A549 (cell line): Measurements from ENCODE around the gene MXRA7. TPM values are rescaled to one million over a fixed set of nuclear protein-coding genes. Genes with fewer than 3 reads are reported as not detected.

ENCODE experiments used
- ATAC-seq, 2 experiments: fragments of 200-7000 bp in 1 of 2; fragments of >200 bp in 1 of 2; cut with Nextera tagmentation in 1 of 2; cut with Tn5 transposase in 1 of 2; 3 replicates each; pipeline versions ENCODE4 v1.8.0 to v1.9.1; 2018 to 2020; ENCODE audit warnings: mild to moderate bottlenecking in 1 of 2, moderate library complexity in 1 of 2
- CTCF ChIA-PET: fragments of 300-600 bp; sonication (Branson Sonifier 250); formaldehyde crosslinking; extraction: SDS; loops from one replicate; lab custom pipeline; 2021; ENCODE audit warnings: antibody characterized with exemption, inconsistent platforms; lab: Yijun Ruan, JAX
- POLR2A ChIA-PET: fragments of 350-600 bp; formaldehyde crosslinking; extraction: SDS; loops from one replicate; lab custom pipeline; 2021; ENCODE audit warnings: antibody characterized with exemption, inconsistent platforms; lab: Yijun Ruan, JAX
- DNase-seq, 2 experiments: peaks; one replicate each; pipeline versions ENCODE4 v3.0.0 to v3.0.0-alpha.2; 2011 to 2016; ENCODE audit warnings: low read depth in 1 of 2, low spot score in 1 of 2
- FAIRE-seq: peaks from 2 replicates; lab custom pipeline; 2011; peaks lifted over from hg19 to GRCh38; lab: Jason Lieb, UNC
- H3K27ac ChIP-seq, 2 experiments: fragments of >200 bp; sonication (Bioruptor Twin); formaldehyde crosslinking; 3 replicates each; pipeline ENCODE4 v1.5.1; 2016 to 2017
- H3K4me1 ChIP-seq: fragments of >200 bp; sonication (Bioruptor Twin); formaldehyde crosslinking; 3 replicates; pipeline ENCODE4 v1.6.1; 2016
- H3K4me2 ChIP-seq: fragments of >200 bp; sonication (Bioruptor Twin); formaldehyde crosslinking; 3 replicates; pipeline ENCODE4 v1.6.1; 2016
- H3K4me3 ChIP-seq: fragments of >200 bp; sonication (Bioruptor Twin); formaldehyde crosslinking; 3 replicates; pipeline ENCODE4 v1.5.1; 2016
- H3K9me3 ChIP-seq: fragments of >200 bp; sonication (Bioruptor Twin); formaldehyde crosslinking; 3 replicates; pipeline ENCODE4 v1.6.1; 2016
- BHLHE40 ChIP-seq: IDR thresholded peaks from 2 replicates; pipeline ENCODE4 v1.6.1; 2012; ENCODE audit warnings: low read depth, low read length, inconsistent platforms
- CEBPB ChIP-seq, 2 experiments: fragments of >200 bp in 1 of 2; sonication (Bioruptor Twin) in 1 of 2; formaldehyde crosslinking in 1 of 2; IDR thresholded peaks; 2 replicates each; pipeline ENCODE4 v1.6.1; 2012 to 2016
- CHD2 ChIP-seq: fragments of 150-350 bp; IDR thresholded peaks from 2 replicates; pipeline ENCODE4 v1.6.1; 2014; ENCODE audit warnings: low read length; ENCODE audit not compliant: partially characterized antibody
- EP300 ChIP-seq, 2 experiments: fragments of >200 bp; sonication (Bioruptor Twin); formaldehyde crosslinking; IDR thresholded peaks; 2 replicates in 1 of 2; 3 replicates in 1 of 2; pipeline ENCODE4 v1.6.1; 2016 to 2017
- FOSL2 ChIP-seq, 2 experiments: fragments of 450-650 bp in 1 of 2; fragments of >200 bp in 1 of 2; sonication (Bioruptor Twin) in 1 of 2; formaldehyde crosslinking; IDR thresholded peaks; 2 replicates each; pipeline versions ENCODE4 v1.5.0 to v1.6.1; 2016 to 2020; ENCODE audit warnings: mild to moderate bottlenecking in 1 of 2, moderate library complexity in 1 of 2
- HOXB13 ChIP-seq: fragments of 250-450 bp; sonication (Bioruptor Pico); IDR thresholded peaks from 2 replicates; pipeline ENCODE4 v1.5.0; 2020; ENCODE audit warnings: low read depth, mild to moderate bottlenecking, moderate library complexity
- JUN ChIP-seq, 2 experiments: fragments of >200 bp; sonication (Bioruptor Twin); formaldehyde crosslinking; IDR thresholded peaks; 2 replicates in 1 of 2; 3 replicates in 1 of 2; pipeline ENCODE4 v1.6.1; 2016 to 2017
- KDM1A ChIP-seq: fragments of 200-600 bp; sonication (generic); IDR thresholded peaks from 2 replicates; pipeline ENCODE4 v1.6.1; 2016; ENCODE audit warnings: low read depth, mild to moderate bottlenecking
- KDM5A ChIP-seq: fragments of 200-600 bp; sonication (generic); IDR thresholded peaks from 2 replicates; pipeline ENCODE4 v1.6.1; 2016; ENCODE audit warnings: antibody characterized with exemption, mild to moderate bottlenecking
- MAFK ChIP-seq: fragments of 450-650 bp; IDR thresholded peaks from 2 replicates; pipeline ENCODE4 v1.6.1; 2014; ENCODE audit not compliant: partially characterized antibody
- NPAS2 ChIP-seq: fragments of 250-450 bp; sonication (Bioruptor Pico); IDR thresholded peaks from 2 replicates; pipeline ENCODE4 v1.8.0; 2022; ENCODE audit warnings: mild to moderate bottlenecking, moderate library complexity, borderline replicate concordance
- POLR2AphosphoS2 ChIP-seq: conservative IDR thresholded peaks from 2 replicates; pipeline ENCODE4 v1.6.1; 2012; ENCODE audit warnings: low read length, improper control_type of control experiment, inconsistent platforms
- RAD21 ChIP-seq, 2 experiments: fragments of >200 bp in 1 of 2; sonication (Bioruptor Twin) in 1 of 2; formaldehyde crosslinking in 1 of 2; IDR thresholded peaks in 1 of 2; conservative IDR thresholded peaks in 1 of 2; 2 replicates in 1 of 2; 3 replicates in 1 of 2; pipeline ENCODE4 v1.6.1; 2012 to 2018; ENCODE audit warnings: inconsistent platforms in 1 of 2
- RCOR1 ChIP-seq: fragments of 150-350 bp; IDR thresholded peaks from 2 replicates; pipeline ENCODE4 v1.6.1; 2014; ENCODE audit warnings: antibody characterized with exemption, low read length, low read depth
- REST ChIP-seq: fragments of 200-600 bp; sonication (generic); IDR thresholded peaks from 2 replicates; pipeline ENCODE4 v1.6.1; 2016; ENCODE audit warnings: antibody characterized with exemption, mild to moderate bottlenecking, moderate library complexity
- RNF2 ChIP-seq: fragments of 200-600 bp; sonication (generic); IDR thresholded peaks from 2 replicates; pipeline ENCODE4 v1.6.1; 2016; ENCODE audit warnings: low read depth, mild to moderate bottlenecking, antibody characterized with exemption, moderate library complexity, borderline replicate concordance
- SREBF2 ChIP-seq: fragments of 450-650 bp; IDR thresholded peaks from 2 replicates; pipeline ENCODE4 v1.6.1; 2014; ENCODE audit warnings: mild to moderate bottlenecking, moderate library complexity
- WGBS: methylation state at CpG from one replicate; pipeline ENCODE4 v1.1.6; 2017; ENCODE audit errors: missing lambda C conversion rate; 5-methylcytosine and 5-hydroxymethylcytosine counted together
- polyA plus RNA-seq, 4 experiments: library from polyadenylated mRNA; depleted of rRNA in 3 of 4; stranded (reverse); fragments of >200 nt; fragmentation: RNase III in 1 of 4; extraction: RNeasy Plus Mini Kit Qiagen cat#74134 plus additional on column Dnase treatment in 1 of 4; gene quantifications; 2 replicates in 3 of 4; 3 replicates in 1 of 4; pipeline ENCODE4 v1.2.3, GENCODE V29; 2011 to 2017
- TF ChIP-seq, protein P1 (sequence below): fragments of >200 bp; sonication (Bioruptor Twin); formaldehyde crosslinking; IDR thresholded peaks from 3 replicates; pipeline ENCODE4 v1.6.1; 2016
- TF ChIP-seq, protein P2 (sequence below): fragments of 150-350 bp; IDR thresholded peaks from 2 replicates; pipeline ENCODE4 v1.6.1; 2014; ENCODE audit warnings: low read depth, mild to moderate bottlenecking, low read length
- TF ChIP-seq, protein P3 (sequence below): fragments of 250-450 bp; sonication (Bioruptor Pico); IDR thresholded peaks from 2 replicates; pipeline ENCODE4 v1.5.0; 2021; ENCODE audit warnings: mild to moderate bottlenecking, moderate library complexity, borderline replicate concordance

MXRA7 gene
- polyA plus RNA-seq, 2 of the 4 experiments (the other 2 are of a cell fraction), result 47.8 to 57.2 TPM

GRCh38 chr17:76696763-76697701 is 13.7 kb downstream of the MXRA7 start:
- FAIRE-seq, result no peak
- Histone ChIP-seq H3K4me1 (no peaks in the 10 kb centered on the region), H3K9me3 (no peaks in the 10 kb centered on the region), H3K4me3 (no peak overlapping the region), H3K27ac (no peak overlapping the region), H3K4me2 (no peak overlapping the region)
- 83% methylated on average over 25 of the region's 25 CpGs for whole genome bisulfite sequencing
- ATAC-seq, result no peak; a peak in 1 of 6 replicates
- CTCF ChIA-PET, result interaction anchor here (0.6 to 20.1 kb wide), 7 partner anchors 14 to 201 kb away, joined by 3 to 456 read pairs (median 4); partner anchors contain the start of genes JMJD6, METTL23 and MXRA7
- POLR2A ChIA-PET, result interaction anchor here (1.2 kb wide), 1 partner anchor 8 kb away, joined by 4 read pairs; no protein-coding TSS in a partner anchor
- DNase-seq, result no peak
- TF ChIP-seq FOSL2 (IDR thresholded peaks at IDR 0.05) (no peak), FOSL2 (CRISPR knock-in tag; IDR thresholded peaks at IDR 0.05) (no peak), CEBPB (IDR thresholded peaks at IDR 0.05) (no peak), JUN (IDR thresholded peaks at IDR 0.05) (no peak), KDM1A (no peak), POLR2AphosphoS2 (no peak), RAD21 (conservative IDR thresholded peaks at IDR 0.05 in 1 of 2, IDR thresholded peaks at IDR 0.05 in 1 of 2) (no peak), KDM5A (no peak), RCOR1 (no peak), BHLHE40 (no peak), NPAS2 (CRISPR knock-in tag) (no peak), RNF2 (no peak)
- TF ChIP-seq, protein P1, sequence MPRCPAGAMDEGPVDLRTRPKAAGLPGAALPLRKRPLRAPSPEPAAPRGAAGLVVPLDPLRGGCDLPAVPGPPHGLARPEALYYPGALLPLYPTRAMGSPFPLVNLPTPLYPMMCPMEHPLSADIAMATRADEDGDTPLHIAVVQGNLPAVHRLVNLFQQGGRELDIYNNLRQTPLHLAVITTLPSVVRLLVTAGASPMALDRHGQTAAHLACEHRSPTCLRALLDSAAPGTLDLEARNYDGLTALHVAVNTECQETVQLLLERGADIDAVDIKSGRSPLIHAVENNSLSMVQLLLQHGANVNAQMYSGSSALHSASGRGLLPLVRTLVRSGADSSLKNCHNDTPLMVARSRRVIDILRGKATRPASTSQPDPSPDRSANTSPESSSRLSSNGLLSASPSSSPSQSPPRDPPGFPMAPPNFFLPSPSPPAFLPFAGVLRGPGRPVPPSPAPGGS, result no peak
- TF ChIP-seq, protein P2, sequence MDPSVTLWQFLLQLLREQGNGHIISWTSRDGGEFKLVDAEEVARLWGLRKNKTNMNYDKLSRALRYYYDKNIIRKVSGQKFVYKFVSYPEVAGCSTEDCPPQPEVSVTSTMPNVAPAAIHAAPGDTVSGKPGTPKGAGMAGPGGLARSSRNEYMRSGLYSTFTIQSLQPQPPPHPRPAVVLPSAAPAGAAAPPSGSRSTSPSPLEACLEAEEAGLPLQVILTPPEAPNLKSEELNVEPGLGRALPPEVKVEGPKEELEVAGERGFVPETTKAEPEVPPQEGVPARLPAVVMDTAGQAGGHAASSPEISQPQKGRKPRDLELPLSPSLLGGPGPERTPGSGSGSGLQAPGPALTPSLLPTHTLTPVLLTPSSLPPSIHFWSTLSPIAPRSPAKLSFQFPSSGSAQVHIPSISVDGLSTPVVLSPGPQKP, result no peak

DNA sequence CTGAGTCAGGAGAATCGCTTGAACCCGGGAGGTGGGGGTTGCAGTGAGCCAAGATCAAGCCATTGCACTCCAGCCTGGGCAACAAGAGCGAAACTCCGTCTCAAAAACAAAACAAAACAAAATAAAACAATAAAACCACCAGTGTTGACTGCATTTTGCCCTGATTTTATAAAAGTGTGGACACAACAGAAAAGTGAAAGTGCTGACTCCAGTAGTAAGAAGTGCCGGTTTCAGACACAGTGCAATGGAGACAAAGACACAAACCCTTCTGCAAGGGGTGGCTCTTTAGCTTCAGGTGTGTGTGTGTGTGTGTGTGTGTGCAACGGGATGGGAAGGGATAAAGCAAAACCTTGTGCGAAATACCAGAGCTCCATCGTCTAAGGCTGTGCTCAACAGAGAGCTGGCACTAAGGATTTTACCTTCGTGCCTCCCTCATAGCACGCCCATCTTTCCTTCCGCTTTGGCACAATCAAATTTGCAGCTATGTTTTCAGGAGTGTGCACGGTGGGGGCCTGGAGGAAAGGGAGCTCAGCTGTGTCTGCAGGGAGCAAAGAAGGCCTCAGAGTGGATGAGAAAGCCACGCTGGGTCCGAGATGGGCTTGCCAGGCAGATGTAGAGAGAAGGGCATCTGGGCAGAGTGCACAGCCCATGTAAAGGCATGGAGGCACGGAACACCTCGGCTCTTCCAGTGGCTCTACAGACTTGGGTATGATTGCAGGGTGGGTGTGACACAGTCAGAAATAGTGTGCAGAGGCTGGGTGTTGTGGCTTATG is 15.5 kb downstream of the MXRA7 start:
- TF ChIP-seq SREBF2 (no peak), EP300 (IDR thresholded peaks at IDR 0.05) (no peak), REST (no peak), KDM1A (no peak), HOXB13 (CRISPR knock-in tag) (no peak), CHD2 (no peak), MAFK (peak; percentile 24)
- TF ChIP-seq, protein P3, sequence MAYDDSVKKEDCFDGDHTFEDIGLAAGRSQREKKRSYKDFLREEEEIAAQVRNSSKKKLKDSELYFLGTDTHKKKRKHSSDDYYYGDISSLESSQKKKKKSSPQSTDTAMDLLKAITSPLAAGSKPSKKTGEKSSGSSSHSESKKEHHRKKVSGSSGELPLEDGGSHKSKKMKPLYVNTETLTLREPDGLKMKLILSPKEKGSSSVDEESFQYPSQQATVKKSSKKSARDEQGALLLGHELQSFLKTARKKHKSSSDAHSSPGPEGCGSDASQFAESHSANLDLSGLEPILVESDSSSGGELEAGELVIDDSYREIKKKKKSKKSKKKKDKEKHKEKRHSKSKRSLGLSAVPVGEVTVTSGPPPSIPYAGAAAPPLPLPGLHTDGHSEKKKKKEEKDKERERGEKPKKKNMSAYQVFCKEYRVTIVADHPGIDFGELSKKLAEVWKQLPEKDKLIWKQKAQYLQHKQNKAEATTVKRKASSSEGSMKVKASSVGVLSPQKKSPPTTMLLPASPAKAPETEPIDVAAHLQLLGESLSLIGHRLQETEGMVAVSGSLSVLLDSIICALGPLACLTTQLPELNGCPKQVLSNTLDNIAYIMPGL (CRISPR knock-in tag), result no peak
- Histone ChIP-seq H3K4me3 (no peak overlapping the region), H3K9me3 (no peaks in the 10 kb centered on the region), H3K27ac (no peak overlapping the region), H3K4me2 (no peak overlapping the region), H3K4me1 (no peaks in the 10 kb centered on the region)
- DNase-seq (no peak), ATAC-seq (no peak), FAIRE-seq (no peak)
- WGBS, result 87% methylated on average over 16 of the region's 16 CpGs
- POLR2A ChIA-PET, result no interaction called here
- CTCF ChIA-PET, result interaction anchor here (0.5 to 20.1 kb wide), 10 partner anchors 12 to 271 kb away, joined by 3 to 456 read pairs (median 6); partner anchors contain the start of genes JMJD6, METTL23, MGAT5B and MXRA7
